HG03520 (cell line): ENCODE results near the gene ADGRL3.
"Not testable (repeated sequence)": the region's sequence is repeated elsewhere in the genome, so short reads cannot be mapped to it uniquely, and the experiment has no call there.

Source experiments
- ATAC-seq: cut with Tn5 transposase; IDR thresholded peaks from one replicate; pipeline ENCODE4 v1.9.1; 2021; ENCODE audit warnings: mild to moderate bottlenecking, moderate library complexity; ENCODE audit not compliant: unreplicated experiment

The ADGRL3 gene

DNA sequence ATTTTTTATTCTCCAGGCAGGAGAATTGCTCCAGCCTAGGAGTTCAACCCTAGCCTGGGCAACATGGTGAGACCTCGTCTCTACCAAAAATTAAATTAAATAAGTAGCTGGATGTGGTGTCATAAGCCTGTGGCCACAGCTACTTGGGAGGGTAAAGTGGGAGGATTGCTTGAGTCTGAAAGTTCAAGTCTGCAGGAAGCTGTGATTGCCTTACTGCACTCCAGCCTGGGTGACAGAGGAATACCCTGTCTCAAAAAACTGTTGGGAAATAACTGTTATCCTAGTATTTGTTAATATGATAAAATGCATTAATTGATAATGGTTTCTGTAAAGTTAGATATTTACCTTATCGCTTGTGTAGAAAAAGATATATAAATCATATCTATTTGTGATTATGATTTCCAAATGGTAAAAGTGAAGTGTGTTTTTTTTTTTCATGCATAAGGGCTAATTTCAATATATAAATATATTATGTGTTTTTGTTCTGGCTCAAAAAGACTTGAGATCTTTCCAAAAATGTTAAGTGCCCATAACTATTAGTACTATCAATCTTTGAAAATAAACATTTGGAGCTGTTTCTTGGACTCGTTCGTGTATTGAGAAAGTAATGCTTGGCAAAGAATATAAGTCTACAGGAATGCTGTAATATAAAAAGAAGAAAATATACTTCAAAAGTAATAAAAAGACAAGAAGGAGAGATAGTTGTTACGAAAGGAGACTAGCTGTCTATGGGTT is 396.6 kb downstream of the ADGRL3 start:
- no peak for ATAC-seq

GRCh38 chr4:61603086-61603485 is 403.0 kb downstream of the ADGRL3 start:
- ATAC-seq, result no peak

DNA sequence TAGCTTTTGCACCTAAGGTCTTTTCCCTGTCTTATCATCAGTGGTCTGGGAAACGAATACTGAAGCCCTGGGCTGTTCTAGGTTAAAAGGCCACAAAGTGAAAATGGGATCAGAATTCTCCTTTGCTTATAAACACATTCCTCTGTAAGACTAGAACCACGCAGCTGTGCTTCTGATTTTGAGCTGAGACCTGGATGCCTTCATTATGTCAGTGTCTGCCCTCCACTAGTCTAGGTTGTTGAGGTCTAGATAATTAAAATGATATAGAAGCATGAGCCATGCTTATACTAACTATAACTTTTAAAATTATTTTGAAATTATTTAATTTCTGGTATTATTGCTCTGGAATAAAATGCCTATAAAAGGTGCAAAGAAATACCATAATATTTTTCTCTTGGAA is 403.9 kb downstream of the ADGRL3 start:
- ATAC-seq, result no peak

GRCh38 chr4:61605984-61606383 is 405.9 kb downstream of the ADGRL3 start:
- ATAC-seq, result no peak

DNA sequence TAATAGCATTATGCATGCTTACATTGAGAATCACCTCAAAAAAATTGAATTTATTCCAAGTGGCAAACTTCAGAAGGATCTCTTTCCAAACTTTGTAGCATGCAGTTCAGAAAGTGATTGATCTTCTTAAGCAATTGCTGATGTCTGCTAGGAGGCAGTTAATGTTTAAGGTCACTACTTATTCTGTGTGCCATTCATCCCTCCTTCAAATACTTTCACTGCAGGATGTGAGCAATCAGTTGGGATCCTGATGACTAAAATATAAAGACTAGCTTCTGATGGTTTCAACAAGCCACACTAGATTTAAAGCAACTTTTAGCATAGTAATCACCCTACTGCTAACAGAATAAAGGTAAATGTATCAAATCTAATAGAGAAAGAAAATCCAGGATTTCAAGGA is 414.1 kb downstream of the ADGRL3 start:
- no peak for ATAC-seq

DNA sequence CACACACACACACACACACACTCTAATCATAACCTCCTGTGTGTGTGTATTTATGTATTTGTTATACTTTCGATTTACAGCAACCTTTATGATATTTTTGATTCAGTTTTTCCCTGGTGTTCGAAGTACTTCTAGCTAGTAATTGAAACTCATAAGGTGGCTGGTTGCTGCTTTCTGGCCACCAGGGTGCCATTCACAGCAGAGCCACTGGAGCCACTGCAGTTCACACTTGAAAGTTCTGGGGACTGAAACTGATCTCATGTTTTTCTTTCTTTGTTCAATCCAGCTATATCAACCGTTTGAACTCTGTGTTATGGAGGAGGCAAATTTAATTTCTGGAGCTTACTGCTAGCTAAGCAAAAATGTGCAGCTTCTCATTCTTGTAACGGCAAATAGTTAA is 419.4 kb downstream of the ADGRL3 start:
- no peak for ATAC-seq

GRCh38 chr4:61628282-61628681 is 428.2 kb downstream of the ADGRL3 start:
- no peak for ATAC-seq

DNA sequence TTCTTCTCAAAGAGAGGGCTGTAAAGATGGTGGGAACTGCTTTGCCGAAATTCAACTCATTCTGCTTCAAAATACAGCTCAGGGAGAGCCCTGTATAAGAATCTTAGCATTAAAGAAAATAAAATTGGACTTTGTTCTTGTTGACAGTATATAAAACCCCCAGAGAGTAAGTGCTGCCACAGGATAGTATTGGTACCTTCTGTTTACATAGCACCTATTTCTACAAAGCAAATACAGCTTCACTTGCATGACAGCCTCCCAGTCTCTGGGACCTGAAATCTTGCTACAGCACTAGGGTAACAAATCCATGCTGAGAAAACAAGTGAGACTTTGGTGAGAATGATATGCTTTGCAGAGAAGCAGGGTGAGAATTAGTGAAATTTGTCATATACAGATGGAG is 428.6 kb downstream of the ADGRL3 start:
- no peak for ATAC-seq

GRCh38 chr4:61630548-61630947 is 430.4 kb downstream of the ADGRL3 start:
- ATAC-seq, result no peak

DNA sequence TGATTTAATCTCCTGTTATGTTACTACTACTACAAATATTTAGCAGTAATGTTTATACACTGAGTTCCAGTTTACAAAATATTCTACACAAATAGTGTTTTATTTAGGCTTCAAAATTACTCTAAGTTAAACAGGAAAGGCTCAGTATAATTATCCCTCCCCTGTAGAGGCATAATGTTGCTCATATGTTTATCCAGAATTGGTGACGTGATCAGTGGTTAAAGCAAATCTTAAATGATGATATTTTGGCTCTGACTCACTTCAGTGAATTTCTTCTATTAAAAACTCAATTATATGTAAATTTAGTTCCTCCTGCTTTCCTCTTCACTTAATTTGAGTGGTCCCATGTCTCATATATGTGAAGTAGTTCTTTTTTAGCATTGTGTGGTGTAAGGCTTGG is 438.5 kb downstream of the ADGRL3 start:
- no peak for ATAC-seq

DNA sequence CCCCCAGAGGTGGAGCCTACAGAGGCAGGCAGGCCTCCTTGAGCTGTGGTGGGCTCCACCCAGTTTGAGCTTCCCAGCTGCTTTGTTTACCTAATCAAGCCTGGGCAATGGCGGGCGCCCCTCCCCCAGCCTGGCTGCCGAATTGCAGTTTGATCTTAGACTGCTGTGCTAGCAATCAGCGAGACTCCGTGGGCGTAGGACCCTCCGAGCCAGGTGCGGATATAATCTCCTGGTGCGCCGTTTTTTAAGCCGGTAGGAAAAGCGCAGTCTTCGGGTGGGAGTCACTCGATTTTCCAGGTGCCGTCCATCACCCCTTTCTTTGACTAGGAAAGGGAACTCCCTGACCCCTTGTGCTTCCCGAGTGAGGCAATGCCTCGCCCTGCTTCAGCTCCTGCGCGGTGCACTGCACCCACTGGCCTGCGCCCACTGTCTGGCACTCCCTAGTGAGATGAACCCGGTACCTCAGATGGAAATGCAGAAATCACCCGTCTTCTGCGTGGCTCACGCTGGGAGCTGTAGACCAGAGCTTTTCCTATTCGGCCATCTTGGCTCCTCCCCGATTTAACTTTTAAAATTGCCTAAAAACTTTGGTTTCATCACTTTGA is 446.7 kb downstream of the ADGRL3 start:
- ATAC-seq, result not testable (repeated sequence)

GRCh38 chr4:61648264-61648663 is 448.1 kb downstream of the ADGRL3 start:
- ATAC-seq, result no peak

DNA sequence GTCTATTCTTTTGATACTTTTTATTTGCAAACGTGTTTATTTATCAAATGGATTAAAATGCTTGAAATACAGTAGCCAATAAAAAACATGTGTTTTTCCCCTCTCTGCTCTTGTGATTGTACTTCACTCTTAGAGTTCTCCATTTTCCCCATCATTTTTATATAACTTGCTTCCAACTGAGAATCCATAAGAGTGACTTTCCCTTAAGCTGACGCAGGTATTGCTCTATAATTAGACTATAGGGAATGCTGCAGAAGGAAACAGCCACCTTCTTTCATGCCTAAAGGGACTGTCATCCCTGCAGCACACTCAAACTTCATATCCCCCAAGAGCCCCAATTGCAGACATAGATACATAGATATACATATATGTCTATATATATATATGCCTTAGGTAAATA is 456.9 kb downstream of the ADGRL3 start:
- ATAC-seq, result no peak

- ATAC-seq, result no peak
Measured at GRCh38 chr4:61661960-61662359, 461.8 kb downstream of the ADGRL3 start.

DNA sequence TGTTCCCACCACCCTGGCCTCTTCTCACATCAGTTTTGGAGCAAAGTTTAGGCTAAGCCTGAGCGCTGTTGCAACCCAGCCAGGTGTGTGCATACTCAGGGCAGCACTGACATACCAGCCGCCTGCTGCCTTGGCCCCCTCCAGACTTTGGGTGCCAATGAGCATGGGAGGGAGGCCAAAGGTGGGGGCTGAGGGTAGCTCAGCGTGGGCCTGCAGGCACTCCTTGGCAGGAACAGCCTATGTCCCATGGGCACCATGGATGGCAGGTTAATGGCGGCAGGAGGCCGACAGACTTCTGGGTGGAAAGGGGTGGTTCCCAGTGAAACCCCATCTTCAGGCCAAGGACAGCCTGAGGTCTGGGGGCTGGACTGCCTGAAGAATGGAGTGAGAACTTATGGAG is 462.2 kb downstream of the ADGRL3 start:
- ATAC-seq, result no peak

DNA sequence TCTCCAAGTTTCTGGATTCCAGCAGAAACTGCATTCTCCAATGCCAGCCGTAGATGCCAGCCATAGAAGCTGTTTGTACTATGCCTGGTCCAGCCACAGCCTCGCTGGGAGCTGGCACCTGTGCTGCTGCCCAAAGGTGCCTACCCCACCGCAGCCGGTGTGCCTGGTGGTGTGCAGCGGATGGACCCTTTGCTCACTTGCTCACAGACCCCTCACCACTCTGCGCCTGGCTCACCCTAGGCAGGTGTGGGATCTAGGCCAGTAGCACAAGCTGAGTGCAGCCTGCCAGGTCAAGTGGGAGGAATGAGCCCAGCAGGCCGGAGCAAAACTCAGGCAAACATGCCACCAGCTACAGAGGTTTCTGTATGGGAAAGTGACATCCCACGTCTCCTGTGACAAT is 463.2 kb downstream of the ADGRL3 start:
- ATAC-seq, result no peak

DNA sequence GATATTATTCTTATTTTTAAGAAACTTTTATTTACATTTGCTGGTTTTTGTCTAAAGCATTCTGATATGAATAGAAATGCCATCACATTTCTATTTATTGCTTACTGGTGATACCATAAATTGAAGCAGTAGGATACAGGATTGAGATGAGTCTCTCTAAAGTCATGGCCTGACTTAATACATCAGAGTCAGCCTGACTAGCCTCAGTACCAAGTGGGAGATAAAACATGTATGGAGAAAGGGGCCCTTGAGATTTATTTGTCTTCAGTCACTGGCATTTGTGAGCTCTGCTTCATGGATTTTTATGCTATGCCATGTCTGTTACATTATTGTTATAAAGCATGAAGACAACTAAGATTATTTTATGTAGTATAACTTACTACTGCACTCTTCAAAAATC is 465.5 kb downstream of the ADGRL3 start:
- ATAC-seq, result no peak

DNA sequence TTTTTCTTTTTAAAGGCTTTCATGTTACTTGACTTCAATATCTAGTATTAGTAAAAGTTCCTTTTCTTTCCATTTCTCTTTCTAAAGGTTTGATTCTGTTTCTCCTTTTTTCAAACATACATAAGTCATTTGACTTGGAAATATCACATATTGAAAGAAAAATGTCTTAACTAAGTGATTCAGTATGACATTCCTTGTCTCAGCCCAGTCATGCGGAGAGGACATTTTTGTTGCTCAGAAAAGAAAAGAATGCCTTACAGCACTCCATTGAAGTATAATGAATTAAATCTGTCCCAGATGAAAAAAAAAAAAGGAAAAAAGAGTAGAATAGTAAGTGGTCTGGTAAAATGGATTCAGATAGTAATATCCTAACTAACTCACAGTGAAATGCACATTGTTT is 466.1 kb downstream of the ADGRL3 start:
- ATAC-seq, result no peak

- ATAC-seq, result no peak
Measured at GRCh38 chr4:61671599-61671998, 471.5 kb downstream of the ADGRL3 start.

DNA sequence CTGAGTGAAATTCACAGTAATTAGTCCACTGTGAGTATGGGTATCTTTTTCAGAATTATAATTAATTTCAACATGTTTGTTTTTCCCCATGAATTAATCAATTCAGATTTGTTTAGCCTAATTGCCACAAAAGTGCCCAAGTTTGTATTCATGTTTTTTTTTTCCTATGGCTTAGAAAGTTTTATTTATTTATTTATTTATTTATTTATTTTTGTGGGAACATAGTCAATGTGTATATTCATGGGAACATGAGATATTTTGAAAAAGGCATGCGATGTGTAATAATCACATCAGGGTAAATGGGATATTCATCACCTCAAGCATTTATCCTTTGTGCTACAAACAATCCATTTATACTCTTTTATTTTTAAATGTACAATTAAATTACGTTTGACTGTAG is 475.3 kb downstream of the ADGRL3 start:
- ATAC-seq, result no peak

- ATAC-seq, result no peak
Measured at GRCh38 chr4:61678297-61678696, 478.2 kb downstream of the ADGRL3 start.

DNA sequence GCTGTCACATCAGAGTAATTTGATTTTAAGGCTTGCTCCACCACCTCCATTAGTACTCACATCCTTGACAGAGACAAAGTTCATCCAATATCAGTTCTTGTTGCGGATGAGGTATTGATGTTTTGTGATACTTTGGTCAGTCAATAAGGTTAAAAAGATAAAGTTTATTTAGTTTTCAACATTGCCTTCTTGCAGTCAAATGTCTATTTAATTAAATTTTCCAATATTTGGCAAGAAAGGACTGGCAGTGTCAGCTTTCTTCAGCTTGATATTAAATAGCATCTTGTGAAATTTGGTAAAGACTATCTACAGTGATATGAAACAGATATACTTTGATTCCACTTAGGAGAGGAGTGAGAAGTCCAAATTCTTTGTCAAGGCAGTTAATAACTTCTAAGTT is 493.4 kb downstream of the ADGRL3 start:
- ATAC-seq, result no peak

- ATAC-seq, result no peak
Measured at GRCh38 chr4:61714387-61714911, 514.3 kb downstream of the ADGRL3 start.
